Measurements from ENCODE around the gene PHACTR3.

GRCh38 chr20:59830665-59831023 lies 226.3 kb downstream of the PHACTR3 start:
- TF ChIP-seq EZH2phosphoT487 (IDR thresholded peaks at IDR 0.05; ENCODE audit: borderline replicate concordance): no peak
- TF ChIP-seq POLR2AphosphoS5 (IDR thresholded peaks at IDR 0.05; ENCODE audit: low read depth, low read length): no peak
- no peak for TF ChIP-seq POLR2A (IDR thresholded peaks at IDR 0.05; ENCODE audit: borderline replicate concordance, extremely low read depth, insufficient read depth, insufficient read length)
- TF ChIP-seq SP1 (IDR thresholded peaks at IDR 0.05; ENCODE audit: low read depth): no peak
- no peak for TF ChIP-seq CTCF (IDR thresholded peaks at IDR 0.05 in 2 of 3, conservative IDR thresholded peaks at IDR 0.05 in 1 of 3; ENCODE audit: borderline replicate concordance in 1 of 3, insufficient read depth in 1 of 3, low read depth in 2 of 3, low read length in 2 of 3)
- TF ChIP-seq ZNF274 (IDR thresholded peaks at IDR 0.05; ENCODE audit: low read depth, low read length): no peak
- TF ChIP-seq EZH2 (IDR thresholded peaks at IDR 0.05): no peak

Data from HCT116 (cell line).